Activated CD8-positive, alpha-beta memory T cell treated with anti-CD3 and anti-CD28 coated beads, Interleukin-2, amount 10 ng/mL, durations not matched to agents 7 days and 5 days (primary cell): Measurements from ENCODE around the gene RTRAF. TPM values are rescaled to one million over a fixed set of nuclear protein-coding genes. Genes with fewer than 3 reads are reported as not detected.

Source experiments
- ATAC-seq: fragments of 150-1000 bp; cut with Tn5 transposase; one replicate; pipeline ENCODE4 v1.10.0; 2021; ENCODE audit warnings: moderate library complexity
- CTCF ChIA-PET: fragments of 350-600 bp; sonication (Branson Sonifier 250); formaldehyde crosslinking; loops from one replicate; lab custom pipeline; 2021; ENCODE audit warnings: antibody characterized with exemption; lab: Charles Lee
- DNase-seq: peaks from one replicate; pipeline ENCODE4 v3.0.0-alpha.2; 2020
- H3K27ac Mint-ChIP-seq: one replicate; pipeline ENCODE4 v1.8.0; 2021; ENCODE audit warnings: mild to moderate bottlenecking, mixed read lengths
- H3K27me3 Mint-ChIP-seq: one replicate; pipeline ENCODE4 v1.8.0; 2021; ENCODE audit warnings: mixed read lengths
- H3K36me3 Mint-ChIP-seq: one replicate; pipeline ENCODE4 v1.8.0; 2021; ENCODE audit warnings: mild to moderate bottlenecking, mixed read lengths
- H3K4me1 Mint-ChIP-seq: one replicate; pipeline ENCODE4 v1.8.0; 2021; ENCODE audit warnings: mixed read lengths
- H3K4me3 Mint-ChIP-seq: one replicate; pipeline ENCODE4 v1.8.0; 2021; ENCODE audit warnings: mild to moderate bottlenecking, moderate library complexity, mixed read lengths
- H3K9me3 Mint-ChIP-seq: one replicate; pipeline ENCODE4 v1.8.0; 2022; ENCODE audit warnings: low read depth, mixed read lengths
- total RNA-seq, 2 experiments: library from RNA; stranded (reverse); gene quantifications; one replicate each; pipeline ENCODE4 v1.2.3, GENCODE V29; 2021

The RTRAF gene
- total RNA-seq, 2 experiments from 2014 or later, result 147 to 180 TPM

DNA sequence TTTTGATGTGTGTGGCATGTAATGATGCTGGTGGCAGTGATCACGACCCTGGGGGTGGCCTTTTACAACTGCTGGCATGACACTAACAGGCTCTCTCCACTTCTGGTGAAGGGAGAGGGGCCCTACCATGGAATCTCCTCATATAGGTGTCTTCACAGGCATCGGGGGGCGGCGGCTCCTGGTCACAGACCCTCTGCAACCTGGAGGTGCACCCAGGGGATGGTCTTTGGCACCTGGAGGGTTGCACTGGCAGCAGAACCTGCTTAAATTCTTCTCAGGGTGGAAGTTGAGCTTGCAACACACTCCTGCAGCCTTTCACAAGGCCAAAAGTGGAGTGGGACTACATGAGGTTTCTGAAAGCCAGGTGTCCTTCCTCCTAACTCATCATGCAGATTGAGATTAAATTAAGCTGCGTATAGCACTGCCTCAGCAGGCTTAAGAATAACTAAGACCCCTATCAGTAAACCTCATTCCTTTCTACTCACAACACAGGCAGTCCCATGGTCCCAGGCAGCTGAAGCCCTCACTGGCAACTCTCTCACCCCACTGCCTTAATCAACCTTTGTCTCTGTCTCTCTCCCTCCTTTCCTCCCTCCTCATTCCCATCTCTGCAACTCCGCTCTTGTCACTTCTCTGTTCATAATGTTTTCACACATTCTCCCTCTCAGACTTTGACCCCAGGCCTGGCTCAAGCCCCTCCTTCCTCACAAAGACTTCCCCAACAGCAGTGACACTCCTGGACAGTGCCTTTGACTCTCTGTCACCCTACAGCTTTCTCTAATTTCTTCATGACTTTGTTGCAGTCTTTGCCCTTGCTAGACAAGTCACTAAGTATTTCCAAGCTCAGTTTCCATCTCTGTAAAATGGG lies 60.6 kb downstream of the RTRAF start:
- no peaks in the 10 kb centered on the region for H3K36me3 Mint-ChIP-seq
- CTCF ChIA-PET, result no interaction called here
- DNase-seq, result no peak
- no peaks in the 10 kb centered on the region for H3K9me3 Mint-ChIP-seq
- no peak for ATAC-seq
- peaks cover 6% of the 10 kb centered on the region for H3K27me3 Mint-ChIP-seq
- H3K4me3 Mint-ChIP-seq, result no peak overlapping the region
- no peak overlapping the region for H3K27ac Mint-ChIP-seq
- no peaks in the 10 kb centered on the region for H3K4me1 Mint-ChIP-seq

- H3K9me3 Mint-ChIP-seq, result no peaks in the 10 kb centered on the region
- no peaks in the 10 kb centered on the region for H3K4me1 Mint-ChIP-seq
- H3K4me3 Mint-ChIP-seq, result no peak overlapping the region
- no peak for DNase-seq
- H3K36me3 Mint-ChIP-seq, result no peaks in the 10 kb centered on the region
- no peak overlapping the region for H3K27ac Mint-ChIP-seq
- H3K27me3 Mint-ChIP-seq, result peaks cover 13% of the 10 kb centered on the region
- ATAC-seq, result no peak
- CTCF ChIA-PET, result no interaction called here
Measured at GRCh38 chr14:52051251-52051650, 61.9 kb downstream of the RTRAF start.

DNA sequence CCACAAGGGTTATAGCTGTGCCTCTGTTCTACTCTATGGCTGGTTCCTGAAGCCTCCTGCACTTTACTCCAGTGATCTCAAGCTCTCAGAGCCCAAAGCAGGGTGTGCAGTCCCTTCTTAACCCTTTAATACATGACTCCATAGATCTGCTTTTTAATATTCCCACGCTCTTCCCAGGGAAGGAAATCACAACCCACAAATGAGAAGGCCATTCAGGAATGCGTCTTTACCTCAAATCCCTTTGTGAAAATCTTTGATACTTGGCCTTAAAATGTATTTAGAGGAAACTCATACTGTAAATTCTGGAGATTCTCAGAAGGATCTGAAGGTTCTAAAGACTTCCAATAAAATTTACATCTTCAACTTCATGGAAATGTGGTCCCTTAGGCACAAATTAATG lies 62.5 kb downstream of the RTRAF start:
- no peak for ATAC-seq
- H3K27ac Mint-ChIP-seq, result no peak overlapping the region

DNA sequence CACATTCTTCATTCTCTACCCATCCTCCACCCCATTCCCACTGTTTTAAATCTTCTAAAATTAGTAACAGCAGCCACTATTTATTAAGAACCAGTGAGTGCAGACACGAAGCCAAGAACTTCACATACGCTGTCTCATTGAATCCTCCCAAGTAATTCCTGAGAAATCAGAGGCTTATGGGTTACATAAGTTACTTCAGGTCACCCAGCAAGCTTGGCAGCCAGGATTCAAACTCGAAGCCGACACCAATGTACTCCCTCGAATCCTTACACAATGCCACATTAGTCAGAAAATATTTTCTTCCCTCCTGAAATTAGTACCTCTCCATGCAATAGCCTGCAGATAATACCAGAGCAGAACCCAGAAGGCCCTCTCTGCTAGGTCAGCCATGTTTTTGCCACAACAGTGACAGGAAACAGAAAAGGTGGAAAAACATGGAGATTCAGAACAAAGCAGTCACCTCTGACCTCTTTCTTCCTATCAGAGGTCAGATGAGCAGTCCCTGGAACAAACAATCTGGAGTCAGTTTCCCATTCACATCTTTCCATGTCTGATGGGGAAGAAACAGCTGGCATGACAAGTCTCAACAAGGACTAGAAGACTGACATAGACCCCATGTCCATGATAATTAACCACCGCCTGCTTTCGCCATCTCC lies 63.1 kb downstream of the RTRAF start:
- Mint-ChIP-seq H3K27me3 (peaks cover 13% of the 10 kb centered on the region), H3K36me3 (no peaks in the 10 kb centered on the region), H3K4me1 (no peaks in the 10 kb centered on the region), H3K27ac (no peak overlapping the region), H3K9me3 (no peaks in the 10 kb centered on the region), H3K4me3 (no peak overlapping the region)
- CTCF ChIA-PET, result no interaction called here
- DNase-seq (no peak), ATAC-seq (no peak)

More for the DNA sequence above, 62.5 kb downstream of the RTRAF start:
- no peak for DNase-seq
- peaks cover 13% of the 10 kb centered on the region for H3K27me3 Mint-ChIP-seq
- H3K4me3 Mint-ChIP-seq, result no peak overlapping the region
- CTCF ChIA-PET, result no interaction called here
- H3K36me3 Mint-ChIP-seq, result no peaks in the 10 kb centered on the region
- H3K4me1 Mint-ChIP-seq, result no peaks in the 10 kb centered on the region
- H3K9me3 Mint-ChIP-seq, result no peaks in the 10 kb centered on the region

DNA sequence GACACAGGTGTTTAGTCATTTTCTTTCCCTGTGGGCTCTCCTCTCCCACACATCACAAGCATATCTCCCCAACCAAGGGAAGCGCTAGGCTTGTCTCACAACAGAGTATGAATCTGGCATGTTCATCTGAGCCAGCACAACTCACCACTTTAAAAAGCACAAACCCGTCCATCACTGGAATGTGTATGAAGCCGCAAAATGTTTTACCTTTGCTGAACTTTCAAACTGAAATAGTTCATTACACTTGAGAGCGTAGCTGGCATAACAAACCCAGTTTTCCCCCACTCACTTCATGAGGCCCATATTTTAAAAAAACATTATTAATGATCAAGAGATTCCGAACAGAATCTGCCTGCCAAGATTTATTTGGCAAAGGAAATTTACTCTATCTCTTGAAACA lies 63.7 kb downstream of the RTRAF start:
- no peak for ATAC-seq
- no peak for DNase-seq
- no peak overlapping the region for H3K4me3 Mint-ChIP-seq
- H3K4me1 Mint-ChIP-seq, result no peaks in the 10 kb centered on the region
- peaks cover 13% of the 10 kb centered on the region for H3K27me3 Mint-ChIP-seq
- no peaks in the 10 kb centered on the region for H3K9me3 Mint-ChIP-seq
- H3K36me3 Mint-ChIP-seq, result no peaks in the 10 kb centered on the region
- CTCF ChIA-PET, result interaction anchor here (1.7 kb wide), 1 partner anchor 9 kb away, joined by 3 read pairs; no protein-coding TSS in a partner anchor
- no peak overlapping the region for H3K27ac Mint-ChIP-seq

GRCh38 chr14:52054678-52055077 lies 65.3 kb downstream of the RTRAF start:
- Mint-ChIP-seq H3K4me3 (no peak overlapping the region), H3K27ac (no peak overlapping the region), H3K9me3 (no peaks in the 10 kb centered on the region), H3K36me3 (no peaks in the 10 kb centered on the region), H3K27me3 (peaks cover 13% of the 10 kb centered on the region), H3K4me1 (no peaks in the 10 kb centered on the region)
- ATAC-seq, result no peak
- no peak for DNase-seq
- CTCF ChIA-PET, result no interaction called here

GRCh38 chr14:52055167-52055566 lies 65.8 kb downstream of the RTRAF start:
- no peaks in the 10 kb centered on the region for H3K9me3 Mint-ChIP-seq
- H3K27me3 Mint-ChIP-seq, result peaks cover 16% of the 10 kb centered on the region
- no peaks in the 10 kb centered on the region for H3K4me1 Mint-ChIP-seq

GRCh38 chr14:52058341-52058740 lies 69.0 kb downstream of the RTRAF start:
- no peak overlapping the region for H3K27ac Mint-ChIP-seq
- CTCF ChIA-PET, result interaction anchor here (1.2 kb wide), 1 partner anchor 62 kb away, joined by 3 read pairs; no protein-coding TSS in a partner anchor
- no peaks in the 10 kb centered on the region for H3K9me3 Mint-ChIP-seq
- DNase-seq (no peak), ATAC-seq (no peak)
- H3K27me3 Mint-ChIP-seq, result peaks cover 18% of the 10 kb centered on the region
- H3K36me3 Mint-ChIP-seq, result no peaks in the 10 kb centered on the region
- no peaks in the 10 kb centered on the region for H3K4me1 Mint-ChIP-seq
- H3K4me3 Mint-ChIP-seq, result no peak overlapping the region

More at GRCh38 chr14:52055167-52055566, 65.8 kb downstream of the RTRAF start:
- Mint-ChIP-seq H3K4me3 (no peak overlapping the region), H3K36me3 (no peaks in the 10 kb centered on the region), H3K27ac (no peak overlapping the region)
- no peak for DNase-seq
- CTCF ChIA-PET, result no interaction called here
- ATAC-seq, result no peak

GRCh38 chr14:52059649-52060048 lies 70.3 kb downstream of the RTRAF start:
- no peak for DNase-seq
- Mint-ChIP-seq H3K27ac (no peak overlapping the region), H3K36me3 (no peaks in the 10 kb centered on the region), H3K27me3 (peaks cover 21% of the 10 kb centered on the region), H3K4me1 (no peaks in the 10 kb centered on the region), H3K9me3 (no peaks in the 10 kb centered on the region), H3K4me3 (no peak overlapping the region)
- ATAC-seq, result no peak
- CTCF ChIA-PET, result interaction anchor here (0.7 to 1.6 kb wide), 2 partner anchors 9 to 188 kb away, joined by 3 to 4 read pairs; partner anchors contain the start of gene NID2

GRCh38 chr14:52060080-52060479 lies 70.7 kb downstream of the RTRAF start:
- no peak overlapping the region for H3K4me3 Mint-ChIP-seq
- no peak for ATAC-seq
- no peak overlapping the region for H3K27ac Mint-ChIP-seq
- H3K9me3 Mint-ChIP-seq, result no peaks in the 10 kb centered on the region
- CTCF ChIA-PET, result interaction anchor here (0.7 to 1.6 kb wide), 2 partner anchors 9 to 189 kb away, joined by 3 to 4 read pairs; partner anchors contain the start of gene NID2
- peaks cover 17% of the 10 kb centered on the region for H3K27me3 Mint-ChIP-seq
- H3K36me3 Mint-ChIP-seq, result no peaks in the 10 kb centered on the region
- H3K4me1 Mint-ChIP-seq, result no peaks in the 10 kb centered on the region
- DNase-seq, result no peak

Other genes starting within 250 kb of the RTRAF start
- gene GNG2, start 128.9 kb upstream of the RTRAF start, total RNA-seq, result 100 to 1,000 TPM; 243 to 257 TPM
- gene NID2, start 79.5 kb downstream of the RTRAF start, total RNA-seq, result under 1 TPM; 0.18 to 0.21 TPM